Activated CD4-positive, alpha-beta T cell treated with anti-CD3 and anti-CD28 coated beads, Interleukin-2, amount 50 U/mL, for 48 hours (primary cell): ENCODE measurements around the gene HNRNPR.
A peak's percentile ranks its signal among the peaks of the same experiment; 100 is the strongest.
"Not testable (repeated sequence)": the region's sequence is repeated elsewhere in the genome, so short reads cannot be mapped to it uniquely, and the experiment has no call there.

ENCODE experiments used
- DNase-seq, 2 experiments: peaks; one replicate each; pipeline ENCODE4 v3.0.0-alpha.2; 2020

The HNRNPR gene

GRCh38 chr1:23344111-23344986, at the start of gene HNRNPR:
TSS of gene HNRNPR (minus strand) at chr1:23344284. CDS start at chr1:23341008, 3,276 bp downstream.
- DNase-seq, result peak; percentile 99 to 100

- no peak for DNase-seq
Observed at GRCh38 chr1:23393706-23394105, 49.6 kb upstream of the HNRNPR start.

DNA sequence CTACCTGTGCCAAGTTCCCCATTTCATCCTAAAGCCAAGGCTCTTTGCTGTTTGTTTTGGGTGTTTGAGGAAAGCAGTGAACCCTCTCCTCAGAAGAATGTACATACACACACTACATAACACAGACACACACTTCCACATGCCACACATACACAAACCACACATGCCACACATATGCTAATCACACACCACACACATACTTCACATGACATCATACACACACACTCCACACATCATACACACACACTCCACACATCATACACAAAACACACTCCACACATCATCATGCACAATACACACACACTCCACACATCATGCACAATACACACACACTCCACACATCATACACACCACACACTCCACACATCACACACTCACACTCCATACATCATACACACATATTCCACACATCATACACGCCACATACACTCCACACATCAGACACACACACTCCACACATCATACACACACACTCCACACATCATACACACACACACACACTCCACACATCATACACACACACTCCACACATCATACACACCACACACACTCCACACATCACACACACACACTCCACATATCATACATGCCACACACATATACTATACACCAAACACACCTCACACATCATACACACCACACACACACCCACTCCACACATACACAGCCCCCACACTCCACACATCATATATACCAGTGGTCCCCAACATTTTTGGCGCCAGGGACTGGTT, 48.2 kb upstream of the HNRNPR start:
- DNase-seq, result no peak

- DNase-seq, result no peak
Observed at GRCh38 chr1:23389837-23390321, 45.8 kb upstream of the HNRNPR start.

DNA sequence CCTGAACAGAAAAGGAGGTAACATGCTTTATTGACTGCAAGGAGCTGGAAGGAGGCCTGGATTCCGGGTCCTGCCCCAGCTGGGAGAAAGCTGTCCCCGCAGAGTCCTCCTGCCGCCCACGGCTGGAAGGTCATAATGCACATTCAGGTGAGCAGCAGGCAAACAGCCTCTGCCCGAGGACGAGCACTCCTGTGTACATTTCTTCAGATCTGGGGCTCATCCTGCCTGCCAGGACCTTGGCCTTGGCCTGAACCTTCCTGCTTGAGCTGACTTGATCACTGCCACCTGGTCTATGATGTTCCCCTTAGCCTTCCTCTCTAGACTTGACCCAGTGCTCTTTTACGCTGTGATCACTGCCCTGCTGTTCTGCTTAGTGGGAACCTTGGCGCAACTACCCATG, 43.4 kb upstream of the HNRNPR start:
- DNase-seq, result no peak

DNA sequence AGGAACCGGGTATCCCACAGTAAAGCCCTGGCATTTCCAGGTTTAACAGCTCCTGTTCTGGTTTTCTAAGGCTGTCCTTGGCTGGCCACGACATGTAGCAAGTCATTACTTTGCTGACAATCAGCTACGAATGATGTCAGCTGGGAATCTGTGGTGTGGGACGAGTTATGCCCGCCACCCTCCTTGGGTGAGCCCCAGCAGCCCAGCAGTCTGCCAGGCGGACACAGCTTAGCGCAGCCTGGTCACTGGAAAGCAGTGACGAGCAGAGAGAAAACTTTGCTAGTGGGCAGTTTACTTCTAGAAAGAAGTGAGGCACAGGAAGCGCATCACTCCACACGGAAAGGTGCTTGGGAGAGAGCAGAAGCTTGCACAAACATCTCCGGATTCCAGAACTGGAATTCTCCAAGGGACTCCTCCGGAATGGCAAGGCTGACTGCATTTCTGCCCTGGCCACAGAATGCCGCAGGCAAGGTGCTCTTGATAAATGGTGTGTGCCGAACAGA, 41.1 kb upstream of the HNRNPR start:
- no peak for DNase-seq

DNA sequence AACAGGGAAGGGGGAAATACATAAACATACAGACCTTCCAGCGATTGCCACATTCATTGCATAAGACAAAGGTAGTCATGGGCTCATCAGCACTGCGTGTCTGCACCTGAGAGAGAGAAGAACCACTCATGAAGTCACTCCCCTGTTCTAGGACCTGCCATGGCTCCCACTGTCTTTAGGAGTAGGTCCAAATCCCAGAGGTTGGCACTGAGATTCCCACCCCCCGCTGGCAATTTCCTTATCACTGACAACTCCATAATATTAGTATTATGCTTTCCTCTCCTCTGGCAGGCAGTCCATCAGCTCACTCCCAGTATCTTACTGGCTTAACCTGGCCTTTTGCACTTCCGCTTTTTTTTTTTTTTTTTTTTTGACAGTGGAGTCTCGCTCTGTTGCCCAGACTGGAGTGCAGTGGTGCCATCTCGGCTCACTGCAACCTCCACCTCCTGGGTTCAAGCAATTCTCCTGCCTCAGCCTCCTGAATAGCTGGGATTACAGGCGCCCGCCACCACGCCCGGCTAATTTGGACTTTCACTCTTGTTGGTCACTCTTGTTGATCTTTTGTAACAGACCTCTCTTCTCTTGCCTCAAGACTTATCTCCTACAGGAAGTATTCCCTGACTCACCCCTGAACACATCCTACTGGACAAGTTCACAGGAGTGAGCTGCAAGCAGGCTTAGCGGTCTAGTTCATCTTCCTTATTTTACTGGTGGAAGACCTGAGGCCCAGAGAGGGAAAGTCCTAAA, 40.4 kb upstream of the HNRNPR start:
- no peak for DNase-seq

- no peak for DNase-seq
Observed at GRCh38 chr1:23383577-23384311, 39.7 kb upstream of the HNRNPR start.

GRCh38 chr1:23381233-23381885, 37.3 kb upstream of the HNRNPR start:
- DNase-seq, result no peak

DNA sequence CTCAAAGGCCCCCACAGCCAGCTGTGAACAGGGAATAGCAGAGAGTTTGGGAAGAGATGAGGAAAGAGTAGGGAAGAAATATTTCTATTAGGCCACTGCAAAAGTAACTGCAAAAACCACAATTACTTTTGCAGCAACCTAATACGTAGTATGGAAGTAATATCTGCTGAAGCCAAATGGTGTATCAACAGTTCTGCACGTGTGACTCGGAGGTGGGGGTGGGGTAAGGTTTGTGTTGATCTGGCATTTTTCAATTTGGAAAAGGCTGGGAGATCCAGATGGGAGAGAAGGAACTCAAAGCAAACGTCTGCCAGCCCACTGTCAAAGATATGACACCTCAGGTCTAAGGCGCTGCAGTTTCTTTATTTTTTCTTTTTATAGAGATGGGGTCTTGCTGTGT, 36.6 kb upstream of the HNRNPR start:
- DNase-seq, result no peak

GRCh38 chr1:23380236-23380635, 36.2 kb upstream of the HNRNPR start:
- not testable (repeated sequence) for DNase-seq

DNA sequence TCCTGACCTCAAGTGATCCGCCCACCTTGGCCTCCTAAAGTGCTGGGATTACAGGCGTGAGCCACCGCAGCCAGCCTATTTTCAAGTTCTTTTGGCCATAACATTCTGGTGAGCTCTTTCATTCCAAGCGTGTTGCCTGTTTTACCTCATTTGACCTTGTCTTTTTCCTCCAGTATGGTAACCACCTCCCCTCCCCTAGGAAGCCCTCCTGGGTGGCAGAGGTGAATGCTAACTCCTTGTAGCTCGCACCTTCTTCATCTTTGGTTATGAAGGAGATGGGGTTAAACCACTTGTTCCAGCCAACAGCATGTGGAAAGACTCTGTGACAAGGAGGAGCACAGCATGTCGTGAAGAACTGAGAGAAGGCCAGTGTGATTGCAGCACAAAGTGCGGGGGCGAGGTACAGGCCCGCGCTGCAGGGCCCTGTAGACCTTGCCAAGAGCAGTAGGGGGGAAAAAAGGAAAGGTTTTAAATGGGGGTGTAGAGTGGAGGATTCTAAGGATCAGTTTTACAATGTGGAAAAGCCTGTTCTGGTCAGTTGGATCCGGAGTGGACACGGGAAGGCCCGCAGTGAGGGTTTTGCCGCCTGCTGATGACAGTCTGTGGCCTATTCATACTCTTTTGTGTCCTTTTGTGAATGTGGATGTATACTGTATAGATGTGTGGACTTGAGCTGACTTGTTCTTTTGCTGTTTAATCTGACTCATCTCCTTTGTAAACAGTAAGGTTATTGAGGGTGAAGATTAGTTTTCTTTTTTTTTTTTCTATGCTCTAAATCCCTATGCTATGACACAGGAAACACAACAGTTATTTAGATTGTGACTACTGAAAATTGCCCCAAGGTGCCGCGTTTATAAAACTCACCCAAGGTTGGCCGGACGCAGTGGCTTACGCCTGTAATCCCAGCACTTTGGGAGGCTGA, 33.1 kb upstream of the HNRNPR start:
- DNase-seq, result no peak

DNA sequence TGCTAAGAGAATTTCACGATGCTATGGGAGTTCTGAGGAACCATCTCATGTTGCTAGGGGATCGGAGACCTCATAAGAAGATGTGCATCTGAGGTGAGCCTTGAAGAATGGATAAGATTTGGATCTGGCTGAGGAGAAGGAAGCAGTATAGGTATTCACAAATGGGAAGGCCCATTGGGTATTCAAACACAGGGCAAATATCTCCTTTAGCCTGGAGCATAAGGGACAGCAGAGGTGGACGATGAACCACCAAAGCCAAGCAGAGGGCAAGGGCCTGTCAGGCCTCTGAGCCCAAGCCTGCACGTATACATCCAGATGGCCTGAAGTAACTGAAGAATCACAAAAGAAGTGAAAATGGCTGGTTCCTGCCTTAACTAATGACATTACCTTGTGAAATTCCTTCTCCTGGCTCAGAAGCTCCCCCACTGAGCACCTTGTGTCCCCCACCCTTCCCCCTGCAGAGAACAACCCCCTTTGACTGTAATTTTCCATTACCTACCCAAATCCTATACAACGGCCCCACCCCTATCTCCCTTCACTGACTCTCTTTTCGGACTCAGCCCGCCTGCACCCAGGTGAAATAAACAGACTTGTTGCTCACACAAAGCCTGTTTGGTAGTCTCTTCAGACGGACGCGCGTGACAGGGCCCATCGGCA, 30.1 kb upstream of the HNRNPR start:
- DNase-seq, result not testable (repeated sequence)

GRCh38 chr1:23371987-23372880, 28.1 kb upstream of the HNRNPR start:
- no peak for DNase-seq

DNA sequence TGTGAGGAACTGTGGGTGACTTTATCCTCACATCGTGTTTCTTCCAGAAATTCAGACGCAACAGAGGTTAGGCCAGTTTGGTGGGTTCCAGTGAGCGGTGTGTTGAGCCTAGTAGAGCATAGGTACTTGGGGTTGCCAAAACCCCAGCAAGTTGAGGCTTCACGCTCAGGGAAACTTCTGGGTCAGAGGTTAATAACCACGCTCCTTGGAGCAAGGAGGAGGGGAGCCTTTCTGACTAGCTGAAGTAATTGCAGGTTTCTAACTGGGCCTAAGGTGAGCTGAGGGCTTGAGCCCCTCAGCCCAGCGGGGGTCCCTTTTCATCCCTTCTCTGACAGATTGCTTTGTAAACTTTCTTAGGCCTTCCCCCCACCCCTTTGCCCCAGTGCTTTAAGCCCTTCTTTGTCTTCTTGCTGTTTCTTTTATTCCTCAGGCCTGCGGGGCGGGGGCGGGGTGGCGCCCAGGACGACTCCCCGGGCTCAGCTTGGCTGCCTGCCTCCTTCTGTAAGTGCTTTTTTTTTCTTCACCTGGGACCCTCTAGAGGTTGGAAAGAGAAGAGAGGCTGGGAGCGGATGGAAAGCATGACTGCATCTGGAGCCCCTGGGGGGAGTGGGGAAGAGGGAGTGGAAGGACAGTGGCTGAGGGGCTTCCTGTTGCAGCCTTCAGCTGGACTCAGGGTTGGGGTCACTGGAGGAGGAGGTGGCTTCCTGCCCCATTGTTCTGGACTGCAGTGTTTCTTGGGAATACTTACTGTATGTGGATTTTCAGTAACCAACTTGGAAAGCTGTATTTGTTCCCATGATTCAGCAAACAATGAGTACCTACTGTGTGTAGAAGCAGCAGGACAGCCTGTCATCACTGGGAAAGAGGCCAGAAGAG, 26.9 kb upstream of the HNRNPR start:
- no peak for DNase-seq

GRCh38 chr1:23370330-23370708, 26.2 kb upstream of the HNRNPR start:
- no peak for DNase-seq

DNA sequence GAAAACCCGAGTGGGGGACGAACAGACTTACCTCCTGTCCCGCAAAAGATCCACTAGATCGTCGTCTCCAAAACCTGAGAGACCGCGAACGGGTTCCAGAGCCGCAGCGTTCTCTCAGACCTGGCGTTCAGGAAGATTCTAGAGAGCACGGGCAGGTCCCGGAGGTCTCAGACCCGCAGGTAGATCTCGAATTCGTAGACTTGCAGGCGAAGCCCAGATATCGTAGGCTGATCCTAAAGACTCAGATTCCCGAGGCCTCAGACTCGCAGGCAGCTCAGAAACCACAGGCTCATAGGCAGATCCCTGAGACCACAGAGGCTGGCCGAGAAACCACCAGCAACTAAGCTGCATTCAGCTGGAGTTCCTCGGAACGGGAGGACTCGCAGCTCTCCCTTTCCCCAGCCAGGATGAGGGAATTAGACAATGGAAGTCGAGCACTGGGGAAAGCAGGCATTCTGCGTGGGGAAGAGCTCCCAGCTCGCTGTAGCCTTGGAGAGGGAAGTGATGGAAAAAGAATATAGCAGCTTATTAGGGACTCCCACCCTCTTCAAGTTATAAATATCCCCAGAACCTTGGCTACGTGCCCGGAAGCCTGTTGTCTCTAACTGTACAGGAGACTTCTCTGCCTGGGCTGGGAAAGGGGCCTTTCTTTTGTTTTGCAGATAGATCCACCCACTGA, 25.4 kb upstream of the HNRNPR start, which contains the start of gene ZNF436:
Gene ZNF436 (minus strand): TSS at position 502 of the 679 bp plus-strand sequence. CDS start 1,831 bp downstream, outside the sequence.
- DNase-seq, result peak; percentile 39 to 47
